Measurements from ENCODE around the gene MS4A18.
"Not testable (repeated sequence)": the region's sequence is repeated elsewhere in the genome, so short reads cannot be mapped to it uniquely, and the experiment has no call there.

GRCh38 chr11:60758671-60759070, 34.2 kb downstream of the MS4A18 start:
- TF ChIP-seq CTCF (IDR thresholded peaks at IDR 0.05; ENCODE audit: poor library complexity); EZH2 (IDR thresholded peaks at IDR 0.05; ENCODE audit: borderline replicate concordance); EZH2phosphoT487 (IDR thresholded peaks at IDR 0.05; ENCODE audit: low read depth, severe bottlenecking, unreplicated experiment): not testable (repeated sequence)
